Hematopoietic multipotent progenitor cell treated with erythropoietin and hydrocortisone succinate and interleukin-3 and kit ligand, for 6 days (in vitro differentiated cells): ENCODE measurements around the gene HOTAIR.

Experiments
- DNase-seq: peaks from one replicate; pipeline ENCODE4 v3.0.0-alpha.2; 2015

Gene HOTAIR

DNA sequence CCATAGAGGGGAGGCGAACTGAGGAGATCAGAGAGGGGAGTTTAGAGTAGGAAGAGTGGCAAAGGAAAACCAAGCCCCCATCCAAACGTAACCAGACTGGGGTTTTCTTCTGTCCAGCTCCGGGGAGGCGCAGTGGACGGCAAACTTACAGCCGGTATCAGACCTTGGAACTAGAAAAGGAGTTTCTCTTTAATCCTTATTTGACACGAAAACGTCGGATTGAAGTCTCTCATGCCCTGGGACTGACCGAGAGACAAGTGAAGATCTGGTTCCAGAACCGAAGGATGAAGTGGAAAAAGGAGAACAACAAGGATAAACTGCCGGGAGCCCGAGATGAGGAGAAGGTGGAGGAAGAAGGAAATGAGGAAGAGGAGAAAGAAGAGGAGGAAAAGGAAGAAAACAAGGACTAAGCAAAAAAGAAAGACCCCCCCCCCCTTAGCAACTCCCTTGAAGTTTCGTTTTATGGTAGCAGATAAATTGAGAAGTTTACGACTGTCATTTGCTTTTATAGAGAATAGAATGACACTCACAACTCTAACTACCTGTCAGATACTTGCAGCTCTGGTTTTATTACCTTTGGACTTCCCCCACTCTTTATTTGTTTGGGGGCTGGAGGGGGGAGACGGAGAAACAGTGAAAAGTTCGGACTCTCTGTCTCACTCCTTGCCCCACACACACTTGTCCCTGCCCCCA lies 36.4 kb upstream of the HOTAIR start:
- DNase-seq: no peak

- DNase-seq: no peak
These were observed 35.6 kb upstream of the HOTAIR start for GRCh38 chr12:54010053-54010971.

- no peak for DNase-seq
These were observed 34.7 kb upstream of the HOTAIR start for GRCh38 chr12:54009171-54010052.

- no peak for DNase-seq
These were observed 33.5 kb upstream of the HOTAIR start for GRCh38 chr12:54008260-54008552.

DNA sequence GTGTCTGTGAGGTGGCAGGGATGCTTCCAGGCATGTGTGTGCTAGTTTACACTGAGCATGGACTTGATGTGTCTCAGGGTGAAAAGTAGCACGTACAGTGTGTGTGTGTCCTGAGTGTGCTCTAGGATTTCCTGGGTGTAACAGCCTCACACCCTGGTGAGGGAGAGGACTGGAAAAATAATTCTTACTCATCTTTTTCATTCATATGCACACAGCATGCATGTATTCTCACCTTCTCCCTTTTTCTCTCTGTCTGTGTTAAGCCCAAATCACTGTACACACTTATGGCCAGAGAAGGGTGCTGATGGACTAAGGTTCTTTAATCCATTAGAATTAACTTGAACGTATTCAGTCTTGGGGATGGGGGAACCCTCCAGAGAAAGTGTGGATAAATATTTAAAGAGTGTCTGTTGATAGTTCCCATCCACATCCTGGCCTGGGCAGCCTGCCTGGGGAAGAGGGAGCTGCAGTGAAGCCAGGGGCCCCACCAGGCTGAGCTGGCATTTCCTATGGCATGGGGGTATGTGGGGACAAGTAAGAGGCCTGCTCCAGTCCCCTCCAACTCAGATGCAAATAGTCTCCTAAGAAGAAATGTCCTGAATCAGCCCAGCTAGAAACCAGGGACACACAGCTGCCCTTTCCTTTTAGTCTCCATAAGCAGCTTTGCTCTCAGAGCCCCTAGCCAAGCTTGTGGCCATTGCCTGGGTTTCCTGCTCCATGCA lies 32.9 kb upstream of the HOTAIR start:
- no peak for DNase-seq

GRCh38 chr12:54006559-54007220 lies 31.9 kb upstream of the HOTAIR start:
- no peak for DNase-seq

DNA sequence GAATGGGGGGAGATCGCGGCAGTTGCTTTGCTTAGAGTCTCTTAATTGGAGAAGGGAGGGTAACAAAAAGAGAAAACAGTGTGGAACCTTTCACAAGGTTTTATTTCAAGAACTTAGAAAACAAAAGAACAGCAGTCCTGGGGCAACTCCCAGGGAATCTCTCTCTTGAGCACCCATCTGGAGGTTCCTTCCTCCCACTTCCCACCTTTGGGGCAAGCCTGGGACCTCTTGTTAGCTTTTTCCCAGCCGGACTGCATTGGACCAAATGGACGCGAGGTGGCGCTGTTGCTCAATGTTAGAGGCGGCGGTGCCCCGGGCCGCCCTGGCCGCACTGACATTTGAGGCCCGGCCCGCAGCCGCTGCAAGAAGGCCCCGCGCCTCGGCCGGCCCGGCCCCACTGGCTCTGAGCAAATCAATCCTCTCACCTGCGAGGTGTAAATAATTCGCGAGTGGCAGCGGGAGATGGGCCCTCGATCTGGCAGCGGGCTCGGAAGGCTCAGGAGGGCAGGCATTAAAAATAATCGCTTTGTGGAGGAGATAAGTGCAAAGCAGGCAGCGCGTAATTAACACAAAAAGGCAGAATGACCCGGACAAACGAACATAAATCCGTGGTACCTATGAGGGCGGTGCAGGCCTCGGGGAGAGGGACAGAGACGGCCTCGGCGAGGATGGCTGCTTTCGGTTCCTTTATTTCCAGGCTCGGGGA lies 31.3 kb upstream of the HOTAIR start:
- DNase-seq: peak; percentile 91

DNA sequence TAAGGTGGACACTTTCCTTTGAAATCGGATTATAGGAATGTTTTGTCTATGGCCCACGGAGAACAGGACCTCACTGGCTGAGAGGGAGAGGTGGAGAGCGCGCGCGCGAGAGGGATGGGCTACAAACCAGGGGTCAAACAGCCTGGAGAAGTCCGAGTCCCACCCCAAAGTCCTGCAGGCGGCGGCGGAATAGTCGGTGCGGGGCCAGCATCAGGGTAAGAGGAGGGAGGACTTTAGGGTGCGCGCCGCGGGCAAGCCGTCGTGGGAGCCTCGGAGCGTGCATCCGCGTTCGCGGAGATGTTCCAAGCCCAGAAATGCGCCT lies 30.7 kb upstream of the HOTAIR start:
- no peak for DNase-seq

DNA sequence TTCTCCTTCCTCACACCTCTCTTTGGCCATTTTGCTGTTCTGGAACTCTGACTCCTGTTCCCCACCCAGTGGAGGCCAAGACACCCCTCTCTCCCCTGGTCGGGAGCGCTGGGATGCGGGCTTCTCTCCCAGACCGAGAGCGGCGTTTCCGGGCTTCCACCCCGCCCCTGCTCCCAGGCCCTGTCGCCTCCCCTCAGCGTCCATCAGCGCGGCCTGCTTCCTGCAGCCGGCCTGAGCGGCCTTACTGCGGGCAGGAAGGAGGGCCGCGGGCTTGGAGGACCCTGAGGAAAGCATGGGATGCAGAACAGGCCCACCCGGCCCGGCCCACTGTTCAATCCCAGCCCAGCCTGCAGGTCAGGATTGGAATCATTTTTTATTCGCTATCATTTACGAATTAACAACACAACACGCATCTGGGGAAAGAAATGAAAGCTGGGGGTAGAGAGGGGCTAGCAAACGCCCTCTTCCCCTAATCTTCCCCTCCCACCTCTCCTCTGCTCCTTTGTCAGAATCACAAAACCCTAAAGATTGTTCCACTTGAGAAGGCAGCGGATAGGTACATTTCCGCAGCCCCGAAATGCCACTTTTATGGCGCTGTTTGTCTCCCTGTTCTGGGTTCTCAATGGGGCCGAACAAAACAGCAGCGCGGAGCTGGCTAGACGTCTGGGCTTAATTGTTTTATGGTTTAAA lies 30.2 kb upstream of the HOTAIR start:
- no peak for DNase-seq

- no peak for DNase-seq
These were observed 29.5 kb upstream of the HOTAIR start for GRCh38 chr12:54004063-54004840.

DNA sequence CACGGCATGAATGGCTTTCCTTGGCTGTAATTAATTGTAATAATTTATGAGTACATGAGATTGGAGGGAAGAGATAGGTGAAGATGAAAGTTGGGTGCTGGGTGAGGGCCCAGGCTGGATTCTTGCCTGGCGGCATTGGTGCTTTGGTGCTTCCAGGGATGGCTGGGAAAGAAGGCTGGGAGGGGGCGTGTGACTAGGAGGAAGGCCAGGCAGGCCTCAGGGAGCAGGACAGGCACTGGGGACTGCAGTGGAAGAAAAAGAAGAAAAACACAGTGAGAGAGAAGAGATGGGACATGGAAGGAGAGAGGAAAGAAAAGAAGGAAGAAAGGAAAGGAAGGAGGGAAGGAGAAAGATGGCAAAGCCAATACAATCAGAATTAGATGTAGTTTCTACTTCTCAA lies 28.9 kb upstream of the HOTAIR start:
- DNase-seq: no peak

DNA sequence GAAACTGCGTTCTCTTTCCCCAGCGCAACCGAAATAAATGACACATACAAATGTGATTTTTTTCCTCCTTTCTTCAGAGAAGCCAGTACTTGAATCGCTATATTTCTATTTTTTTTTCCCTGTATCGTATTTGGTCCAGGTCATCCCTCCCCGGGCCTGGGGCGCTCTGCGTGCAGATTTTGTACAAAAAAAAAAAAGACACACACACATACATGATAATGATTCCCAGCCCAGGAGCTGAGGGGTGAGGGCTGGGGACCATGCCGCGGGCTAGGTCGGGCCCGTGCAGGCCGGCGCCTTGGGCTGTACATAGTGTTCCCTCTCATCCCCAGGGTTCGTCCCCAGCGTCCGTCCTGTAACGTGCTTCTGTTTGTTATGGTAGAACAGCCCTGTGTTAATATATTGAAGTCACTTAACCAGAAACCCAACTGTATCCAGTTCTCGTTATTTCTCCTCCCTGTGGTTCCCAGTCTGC lies 28.2 kb upstream of the HOTAIR start:
- DNase-seq: no peak

DNA sequence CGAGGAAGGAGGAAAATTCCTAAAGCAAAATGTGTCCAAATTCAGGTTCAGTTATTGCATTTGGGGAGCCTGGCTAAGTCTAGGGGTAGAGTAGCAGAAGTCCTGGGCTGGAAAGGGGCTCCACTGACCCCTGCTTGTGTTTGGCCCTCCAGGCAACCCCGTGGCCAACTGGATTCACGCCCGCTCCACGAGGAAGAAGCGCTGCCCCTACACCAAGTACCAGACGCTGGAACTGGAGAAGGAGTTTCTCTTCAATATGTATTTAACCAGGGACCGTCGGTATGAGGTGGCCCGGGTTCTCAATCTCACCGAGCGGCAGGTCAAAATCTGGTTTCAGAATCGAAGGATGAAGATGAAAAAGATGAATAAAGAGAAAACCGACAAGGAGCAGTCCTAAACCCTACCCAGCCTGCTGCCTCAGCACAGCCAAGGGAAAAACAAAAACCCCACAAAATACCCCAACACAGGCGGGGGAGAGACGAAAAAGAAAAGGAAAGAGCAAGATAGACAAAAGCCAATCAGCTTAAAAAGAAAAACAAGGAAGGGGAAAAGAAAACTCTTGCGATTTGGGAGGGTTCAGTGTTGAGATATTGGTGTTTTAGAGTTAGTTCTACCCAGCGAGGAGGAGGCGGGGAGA lies 27.6 kb upstream of the HOTAIR start:
- no peak for DNase-seq

GRCh38 chr12:54001283-54002187 lies 26.8 kb upstream of the HOTAIR start:
- DNase-seq: no peak

DNA sequence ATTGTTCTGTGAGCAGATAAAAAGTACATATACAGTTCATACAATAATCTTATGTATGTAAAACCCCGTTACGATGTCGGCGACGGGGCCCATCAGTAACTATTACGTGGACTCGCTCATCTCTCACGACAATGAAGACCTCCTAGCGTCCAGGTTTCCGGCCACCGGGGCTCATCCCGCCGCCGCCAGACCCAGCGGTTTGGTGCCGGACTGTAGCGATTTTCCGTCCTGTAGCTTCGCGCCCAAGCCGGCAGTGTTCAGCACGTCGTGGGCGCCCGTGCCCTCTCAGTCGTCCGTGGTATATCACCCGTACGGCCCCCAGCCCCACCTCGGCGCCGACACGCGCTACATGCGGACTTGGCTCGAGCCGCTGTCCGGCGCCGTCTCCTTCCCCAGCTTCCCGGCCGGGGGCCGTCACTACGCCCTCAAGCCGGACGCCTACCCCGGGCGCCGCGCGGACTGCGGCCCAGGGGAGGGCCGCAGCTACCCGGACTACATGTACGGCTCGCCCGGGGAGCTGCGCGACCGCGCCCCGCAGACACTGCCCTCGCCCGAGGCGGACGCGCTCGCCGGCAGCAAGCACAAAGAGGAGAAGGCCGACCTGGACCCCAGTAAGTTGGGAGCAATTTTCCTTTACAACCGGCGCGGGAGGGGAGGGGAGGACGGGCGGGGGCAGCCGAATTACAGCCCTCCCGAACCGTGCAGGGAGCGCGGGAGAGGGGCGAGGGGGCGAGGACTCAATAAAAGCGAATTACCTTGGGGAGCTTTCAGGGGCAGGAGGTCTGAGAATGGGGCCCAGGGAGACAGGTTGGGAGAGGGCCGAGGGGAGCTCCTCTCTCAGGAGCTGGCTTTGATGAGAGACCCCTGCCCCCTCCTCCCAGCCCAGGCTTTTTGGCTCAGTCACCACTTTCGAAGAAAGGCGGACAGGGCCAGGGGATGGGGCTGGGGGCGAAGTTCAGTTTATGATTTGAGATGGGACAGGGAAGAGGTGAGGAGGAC lies 25.7 kb upstream of the HOTAIR start, which contains the start of gene HOXC9:
TSS of gene HOXC9 (plus strand) at position 46 of the 999 bp plus-strand sequence. CDS start at position 74, 28 bp downstream.
- DNase-seq: no peak

- DNase-seq: no peak
These were observed 24.9 kb upstream of the HOTAIR start for GRCh38 chr12:53999559-54000115.

DNA sequence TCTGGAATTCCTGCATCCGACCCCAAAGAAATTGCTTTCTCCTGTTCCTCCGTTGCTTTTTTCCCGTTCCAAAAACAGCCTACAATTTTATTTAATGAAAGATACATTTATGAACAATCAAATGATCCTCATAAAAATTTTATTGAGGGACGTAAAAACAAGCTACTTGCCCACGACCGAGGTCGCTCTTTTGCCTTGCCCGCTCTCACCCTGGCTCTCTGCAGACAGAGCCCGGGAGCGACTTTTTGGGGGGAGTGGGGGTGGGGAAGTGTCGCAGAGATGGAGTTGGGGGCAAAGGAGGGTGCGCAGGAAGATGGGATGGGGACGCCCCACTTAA lies 24.1 kb upstream of the HOTAIR start:
- DNase-seq: no peak
